Activated T-cell treated with anti-CD3 and anti-CD28 coated beads for 4 hours (primary cell): Measurements from ENCODE around the gene CABCOCO1.
"Not testable (repeated sequence)": the region's sequence is repeated elsewhere in the genome, so short reads cannot be mapped to it uniquely, and the experiment has no call there.

Source experiments
- DNase-seq: peaks from one replicate; pipeline ENCODE4 v3.0.0-alpha.2; 2020

Gene CABCOCO1

GRCh38 chr10:61643316-61643751 is 19.4 kb upstream of the CABCOCO1 start:
- DNase-seq, result no peak

DNA sequence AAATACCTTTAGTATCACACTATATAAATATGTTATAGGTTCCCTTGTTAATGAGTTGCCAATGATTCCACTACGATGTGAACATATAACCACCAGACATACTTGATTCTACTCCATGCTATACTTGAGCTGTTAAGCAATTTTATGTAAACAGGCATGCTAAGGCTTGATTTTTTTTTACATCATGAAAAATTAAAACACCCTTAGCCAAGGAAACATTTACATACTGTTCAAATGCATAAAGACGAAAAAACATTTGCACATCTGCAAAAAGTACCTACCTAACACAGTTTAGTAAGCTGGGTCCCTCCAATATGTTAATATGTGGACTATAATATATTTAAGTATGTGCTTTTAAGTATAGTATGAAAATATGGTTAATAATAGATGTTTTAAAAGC is 9.0 kb upstream of the CABCOCO1 start:
- no peak for DNase-seq

DNA sequence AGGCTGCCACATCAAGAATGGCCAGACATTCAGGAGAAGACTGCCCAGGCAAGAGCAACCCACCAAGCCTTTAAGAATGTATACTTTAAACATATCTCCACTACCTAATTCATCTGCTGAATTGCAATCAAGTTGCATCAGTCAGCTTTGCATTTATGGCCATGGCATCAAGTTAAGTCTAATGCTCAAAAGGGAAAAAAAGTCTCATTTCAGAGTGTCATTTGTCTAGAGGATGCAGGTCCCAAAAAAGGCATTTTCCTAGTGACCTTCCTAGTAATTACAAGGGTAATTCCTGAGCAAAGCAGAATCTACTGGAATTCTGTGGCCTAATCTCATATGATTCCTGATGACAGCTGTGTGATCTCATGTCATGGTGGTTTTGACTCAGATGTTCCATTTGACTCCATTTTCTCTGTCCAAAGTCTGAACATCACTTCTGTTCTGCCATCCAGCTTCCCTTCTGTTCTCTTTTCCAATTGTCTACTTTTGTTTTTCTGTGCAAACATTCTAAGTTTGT is 7.3 kb upstream of the CABCOCO1 start:
- no peak for DNase-seq

DNA sequence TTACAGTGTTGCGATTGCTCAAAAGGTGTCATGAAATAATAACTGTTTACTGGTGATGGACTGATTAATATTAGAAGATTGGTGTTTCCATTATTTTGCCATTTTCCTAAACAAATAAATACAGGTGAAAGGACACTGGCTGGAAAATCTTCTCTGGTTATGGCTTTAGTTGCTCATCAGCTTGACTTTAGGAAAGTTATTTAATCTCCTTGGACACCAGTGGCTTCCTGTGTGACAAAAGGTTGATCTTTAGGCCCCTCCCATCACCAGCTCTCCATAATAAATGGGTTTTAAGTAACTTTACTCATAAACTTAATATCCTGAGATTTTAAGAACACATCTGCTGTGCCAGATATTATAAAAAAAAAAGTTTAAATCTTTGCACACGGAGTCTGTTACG is 737 bp downstream of the CABCOCO1 start:
- no peak for DNase-seq

GRCh38 chr10:61664985-61665384 is 2.3 kb downstream of the CABCOCO1 start:
- DNase-seq, result no peak

DNA sequence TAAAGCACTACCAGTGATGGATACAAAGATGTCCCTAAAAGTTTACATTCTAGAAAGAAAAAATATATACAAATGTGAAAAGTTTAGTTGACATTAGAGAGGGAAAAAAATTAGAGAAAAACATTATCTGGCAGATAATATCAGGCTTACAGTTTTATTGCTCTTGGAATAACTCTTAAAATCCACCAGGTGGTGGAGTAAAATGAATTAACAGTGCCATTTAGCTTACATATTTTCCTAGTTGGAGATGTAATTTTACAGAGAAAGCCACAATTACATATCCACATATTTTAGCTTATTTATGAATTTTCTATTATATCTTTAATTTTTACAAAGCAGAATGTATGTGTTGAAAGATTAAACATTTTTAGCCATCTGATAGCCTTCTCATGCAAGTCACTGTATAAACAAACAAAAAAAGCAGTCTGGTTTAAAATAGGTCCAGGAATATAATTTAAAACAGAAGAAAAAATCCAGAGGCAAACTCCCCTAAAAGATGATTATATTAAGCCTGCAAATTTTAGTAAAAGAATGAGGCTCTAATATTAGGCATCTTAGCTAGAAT is 6.5 kb downstream of the CABCOCO1 start:
- no peak for DNase-seq

DNA sequence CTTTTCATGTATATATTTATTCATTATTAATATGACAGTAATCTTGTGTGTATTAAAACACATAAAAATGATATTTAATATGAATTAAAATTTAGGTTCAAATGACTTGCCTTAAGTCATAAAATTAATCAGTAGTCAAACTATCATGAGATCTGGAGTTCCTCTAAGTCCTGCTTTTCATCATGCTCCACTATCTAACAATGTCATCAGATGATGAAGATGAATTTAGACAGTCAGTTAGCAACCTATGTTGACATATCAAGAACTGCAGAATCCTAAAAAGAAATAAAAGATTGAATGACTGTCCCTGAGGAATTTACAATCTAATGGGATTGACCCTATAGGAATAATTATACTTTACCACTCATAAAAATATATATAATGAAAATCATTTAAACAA is 7.1 kb downstream of the CABCOCO1 start:
- no peak for DNase-seq

DNA sequence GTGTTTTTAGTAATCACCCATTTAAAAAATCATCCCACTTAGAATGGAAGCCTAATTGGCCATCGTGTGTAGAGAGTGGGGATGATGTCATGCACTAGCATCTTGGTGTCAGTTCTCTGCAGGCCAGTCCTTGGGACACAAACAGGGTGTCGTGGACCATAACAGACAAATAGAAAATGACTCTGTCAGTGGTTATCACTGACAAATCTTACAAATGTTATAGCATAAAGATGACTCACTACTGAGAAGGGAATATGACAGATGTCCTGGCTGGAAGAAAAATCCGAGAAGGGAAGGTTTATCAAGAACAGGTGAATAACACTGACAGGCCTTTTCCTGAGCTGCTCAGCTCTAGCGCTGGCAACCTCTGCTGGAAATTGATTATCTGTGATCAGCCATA is 10.6 kb downstream of the CABCOCO1 start:
- no peak for DNase-seq

DNA sequence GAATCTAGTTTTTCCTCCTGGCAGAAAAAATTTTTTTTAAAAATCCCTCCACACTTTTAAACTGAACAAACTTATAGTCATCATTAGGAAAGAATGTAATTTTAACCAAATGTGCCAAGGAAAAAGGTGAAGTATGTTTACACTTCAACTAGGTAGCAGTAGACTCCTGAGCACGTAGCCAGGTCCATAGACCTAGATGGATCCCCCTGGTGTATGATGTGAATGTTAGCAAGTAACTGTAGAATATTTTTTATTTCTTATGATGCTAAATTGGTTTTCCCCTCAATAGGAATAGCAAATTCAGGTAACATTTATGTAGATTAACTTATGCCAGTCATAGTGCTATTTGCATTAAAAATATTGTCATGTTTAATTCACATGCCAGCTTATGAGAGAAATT is 19.6 kb downstream of the CABCOCO1 start:
- no peak for DNase-seq

- no peak for DNase-seq
Observed at GRCh38 chr10:61683319-61683718, 20.6 kb downstream of the CABCOCO1 start.

DNA sequence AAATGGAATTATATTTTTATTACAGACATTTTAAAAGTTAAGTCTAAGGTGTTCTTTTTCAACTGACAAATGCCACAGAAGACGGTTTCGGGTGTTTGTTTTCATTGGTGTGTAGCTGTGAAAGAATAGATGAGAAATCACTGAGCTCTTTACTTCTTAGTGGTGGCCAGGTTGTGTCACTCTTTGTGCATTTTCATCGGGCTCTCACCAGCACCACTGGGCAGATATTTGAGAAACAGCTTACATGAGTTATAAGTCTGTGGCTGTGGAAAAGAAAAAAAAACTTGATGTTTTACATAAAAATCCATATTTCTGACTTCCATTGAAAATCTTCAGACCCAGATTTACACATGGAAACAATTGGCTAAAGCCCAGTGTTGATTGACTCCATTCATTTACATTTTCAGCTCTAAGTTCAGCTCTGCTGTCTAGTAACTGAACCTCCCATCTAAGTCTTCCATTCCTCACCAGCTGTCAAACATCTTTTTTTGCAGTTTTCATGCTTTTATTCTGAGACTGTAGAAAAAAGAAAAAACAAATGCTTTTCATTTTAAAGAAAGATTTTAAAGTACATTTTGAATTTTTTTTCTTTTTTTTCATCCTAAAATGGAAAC is 22.3 kb downstream of the CABCOCO1 start:
- no peak for DNase-seq

- DNase-seq, result no peak
Observed at GRCh38 chr10:61688551-61689308, 26.0 kb downstream of the CABCOCO1 start.

GRCh38 chr10:61691667-61692066 is 28.9 kb downstream of the CABCOCO1 start:
- not testable (repeated sequence) for DNase-seq

- no peak for DNase-seq
Observed at GRCh38 chr10:61692447-61693010, 29.8 kb downstream of the CABCOCO1 start.

- DNase-seq, result no peak
Observed at GRCh38 chr10:61698968-61699655, 36.4 kb downstream of the CABCOCO1 start.

GRCh38 chr10:61701055-61701705 is 38.5 kb downstream of the CABCOCO1 start:
- no peak for DNase-seq

DNA sequence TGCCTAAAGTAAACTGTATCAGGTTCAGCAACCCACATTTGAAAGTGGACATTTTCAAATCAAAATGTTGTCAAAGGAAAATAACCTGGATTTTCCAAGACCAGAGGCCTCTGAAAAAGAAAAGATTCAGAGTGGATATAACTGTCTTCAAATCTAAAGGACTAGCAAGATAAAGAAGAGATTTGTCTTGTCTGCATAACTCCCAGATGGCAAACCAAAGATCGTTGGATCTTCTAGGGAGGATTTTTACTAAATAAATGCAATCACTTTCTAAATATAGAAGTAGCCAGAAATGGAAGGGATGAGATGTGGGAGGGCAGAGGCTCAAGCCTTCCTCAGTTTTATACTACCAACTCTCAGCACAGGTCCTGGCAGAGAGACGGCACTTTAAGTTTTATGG is 39.0 kb downstream of the CABCOCO1 start:
- DNase-seq, result no peak

DNA sequence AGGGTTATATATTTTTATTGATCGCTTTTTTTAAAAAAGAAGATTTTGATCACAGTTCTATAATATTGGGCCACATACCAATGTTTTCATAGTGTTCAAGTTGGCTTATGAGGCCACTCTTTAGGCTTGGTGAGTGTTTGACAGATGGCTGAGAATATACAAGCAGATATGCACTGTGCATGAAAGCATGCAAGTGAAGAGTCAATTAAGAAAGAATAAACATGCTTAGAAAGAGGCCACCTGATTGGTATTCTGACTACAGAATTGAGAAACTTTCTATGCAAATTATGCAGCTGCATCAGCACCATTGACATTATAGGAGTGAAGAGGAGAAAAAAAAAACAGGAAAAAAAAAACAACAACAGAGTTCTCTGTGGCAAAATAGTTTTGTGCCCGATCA is 39.9 kb downstream of the CABCOCO1 start:
- DNase-seq, result no peak

- no peak for DNase-seq
Observed at GRCh38 chr10:61705022-61705613, 42.4 kb downstream of the CABCOCO1 start.

DNA sequence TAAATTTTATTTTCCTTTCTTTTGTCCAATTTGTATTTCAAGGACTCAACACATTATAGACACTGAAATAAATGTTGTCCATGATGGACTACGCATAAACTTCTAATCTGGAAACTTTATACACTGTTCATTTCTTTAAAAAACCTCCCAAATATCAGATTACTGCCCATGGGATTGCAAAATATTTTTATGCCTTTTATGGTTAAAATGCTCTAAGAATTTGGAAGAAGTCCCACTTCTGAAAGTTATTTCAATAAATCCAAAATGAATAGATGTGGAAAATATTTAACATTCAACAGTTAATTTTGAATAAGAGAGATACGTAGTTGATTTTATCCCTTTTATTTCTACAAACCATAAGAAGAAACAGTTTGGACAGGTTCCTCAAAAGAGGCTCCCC is 46.1 kb downstream of the CABCOCO1 start:
- no peak for DNase-seq

DNA sequence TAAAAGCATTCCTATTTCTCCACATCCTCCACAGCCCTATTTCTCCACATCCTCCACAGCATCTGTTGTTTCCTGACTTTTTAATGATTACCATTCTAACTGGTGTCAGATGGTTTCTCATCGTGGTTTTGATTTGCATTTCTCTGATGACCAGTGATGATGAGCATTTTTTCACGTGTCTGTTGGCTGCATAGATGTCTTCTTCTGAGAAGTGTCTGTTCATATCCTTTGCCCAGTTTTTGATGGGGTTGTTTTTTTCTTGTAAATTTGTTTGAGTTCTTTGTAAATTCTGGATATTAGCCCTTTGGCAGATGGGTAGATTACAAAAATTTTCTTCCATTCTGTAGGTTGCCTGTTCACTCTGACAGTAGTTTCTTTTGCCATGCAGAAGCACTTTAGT is 49.4 kb downstream of the CABCOCO1 start:
- not testable (repeated sequence) for DNase-seq

DNA sequence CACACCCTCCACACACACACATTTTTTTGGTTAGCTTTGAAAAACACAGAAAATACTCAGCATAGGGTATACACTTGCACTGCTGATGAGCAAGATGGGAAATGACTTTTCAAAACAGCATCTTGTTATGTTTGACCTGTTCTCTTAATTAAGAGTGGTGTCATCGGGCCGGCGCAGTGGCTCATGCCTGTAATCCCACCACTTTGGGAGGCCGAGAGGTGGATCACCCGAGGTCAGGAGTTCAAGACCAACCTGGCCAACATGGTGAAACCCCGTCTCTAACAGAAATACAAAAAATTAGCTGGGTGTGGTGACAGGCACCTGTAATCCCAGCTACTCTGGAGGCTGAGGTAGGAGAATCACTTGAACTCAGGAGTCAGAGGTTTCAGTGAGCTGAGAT is 56.7 kb downstream of the CABCOCO1 start:
- not testable (repeated sequence) for DNase-seq
